GM12878 (cell line): ENCODE measurements around the gene MAP3K7. TPM values are rescaled to one million over a fixed set of nuclear protein-coding genes. Genes with fewer than 3 reads are reported as not detected.

Source experiments
- ATAC-seq: fragments of 200-7000 bp; cut with Tn5 transposase; 3 replicates; pipeline ENCODE4 v1.9.1; 2020; ENCODE audit warnings: mild to moderate bottlenecking, moderate library complexity
- BruUV-seq: library from RNA; stranded (reverse); fragments of 400-500 nt; replicated peaks from 2 replicates; lab custom pipeline; 2021; lab: Mats Ljungman, UMichigan
- CTCF ChIA-PET: fragments of 300-600 bp; sonication (Branson Sonifier 250); formaldehyde crosslinking; extraction: SDS; loops from one replicate; lab custom pipeline; 2021; ENCODE audit warnings: inconsistent platforms; lab: Yijun Ruan, JAX
- POLR2A ChIA-PET: fragments of 350-600 bp; formaldehyde crosslinking; extraction: SDS; loops from one replicate; lab custom pipeline; 2021; ENCODE audit warnings: inconsistent platforms; lab: Charles Lee
- RAD21 ChIA-PET: fragments of 300-600 bp; sonication (Branson Sonifier 250); formaldehyde crosslinking; loops from one replicate; lab custom pipeline; 2023; ENCODE audit warnings: antibody characterized with exemption; ENCODE audit not compliant: unreplicated experiment; lab: Charles Lee
- SMC1A ChIA-PET: fragments of 300-600 bp; sonication (Branson Sonifier 250); formaldehyde crosslinking; loops from one replicate; lab custom pipeline; 2023; ENCODE audit not compliant: unreplicated experiment, uncharacterized antibody; lab: Charles Lee
- DNase-seq: peaks from one replicate; pipeline ENCODE4 v3.0.0-alpha.2; 2011; ENCODE audit warnings: low read depth, low spot score
- FAIRE-seq: peaks from 3 replicates; lab custom pipeline; 2011; peaks lifted over from hg19 to GRCh38; lab: Jason Lieb, UNC
- H2AFZ ChIP-seq: 2 replicates; pipeline ENCODE4 v1.6.0; 2011; ENCODE audit warnings: low read depth, low read length, control low read depth; ENCODE audit not compliant: control insufficient read depth
- H3K27ac ChIP-seq: 2 replicates; pipeline ENCODE4 v1.5.1; 2011; ENCODE audit warnings: control low read depth; ENCODE audit not compliant: control insufficient read depth, insufficient read depth
- H3K27me3 ChIP-seq, 2 experiments: replicated peaks in 1 of 2; 2 replicates each; pipeline versions ENCODE4 v1.6.0 to v1.6.1; 2011; ENCODE audit warnings: low read length in 1 of 2; ENCODE audit not compliant: control insufficient read depth in 2 of 2, insufficient read depth in 2 of 2
- H3K36me3 ChIP-seq, 2 experiments: 2 replicates each; pipeline ENCODE4 v1.5.1; 2011; ENCODE audit warnings: low read length in 1 of 2; ENCODE audit not compliant: control insufficient read depth in 2 of 2, insufficient read depth in 2 of 2
- H3K4me1 ChIP-seq: 2 replicates; pipeline ENCODE4 v1.6.1; 2011; ENCODE audit warnings: mild to moderate bottlenecking, low read length, moderate library complexity, mixed read lengths; ENCODE audit not compliant: control insufficient read depth, insufficient read depth
- H3K4me2 ChIP-seq: 2 replicates; pipeline ENCODE4 v1.6.0; 2011; ENCODE audit warnings: control low read depth; ENCODE audit not compliant: control insufficient read depth, insufficient read depth
- H3K4me3 ChIP-seq: fragments of 200-600 bp; sonication (generic); 2 replicates; pipeline ENCODE4 v1.5.1; 2016
- H3K79me2 ChIP-seq: 2 replicates; pipeline ENCODE4 v1.6.0; 2011; ENCODE audit warnings: low read length; ENCODE audit not compliant: control insufficient read depth, insufficient read depth
- H3K9ac ChIP-seq: 2 replicates; pipeline ENCODE4 v1.8.0; 2011; ENCODE audit warnings: low read length, control low read depth, mixed read lengths; ENCODE audit not compliant: control insufficient read depth, insufficient read depth
- H3K9me3 ChIP-seq: replicated peaks from 3 replicates; pipeline ENCODE4 v1.5.1; 2011; ENCODE audit warnings: mild to moderate bottlenecking, low read length; ENCODE audit not compliant: control insufficient read depth, insufficient read depth
- H4K20me1 ChIP-seq: 2 replicates; pipeline ENCODE4 v1.6.0; 2011; ENCODE audit not compliant: control insufficient read depth, insufficient read depth
- CEBPB ChIP-seq, 2 experiments: fragments of 150-350 bp in 1 of 2; IDR thresholded peaks; 2 replicates each; pipeline ENCODE4 v1.6.1; 2012 to 2014; ENCODE audit warnings: low read depth in 2 of 2, low read length in 2 of 2, borderline replicate concordance in 1 of 2, inconsistent platforms in 1 of 2
- FOXK2 ChIP-seq: fragments of 450-650 bp; IDR thresholded peaks from 2 replicates; pipeline ENCODE4 v1.6.1; 2017; ENCODE audit warnings: mild to moderate bottlenecking, moderate library complexity
- FOXM1 ChIP-seq: IDR thresholded peaks from 2 replicates; pipeline ENCODE4 v1.6.1; 2012; ENCODE audit warnings: low read depth, mild to moderate bottlenecking, inconsistent platforms, low read length, moderate library complexity
- SMAD1 ChIP-seq: fragments of 450-650 bp; IDR thresholded peaks from 2 replicates; pipeline ENCODE4 v1.6.1; 2018; ENCODE audit warnings: mild to moderate bottlenecking, low read depth; ENCODE audit not compliant: partially characterized antibody
- SMARCA5 ChIP-seq: fragments of 450-650 bp; IDR thresholded peaks from 2 replicates; pipeline ENCODE4 v1.6.1; 2017; ENCODE audit warnings: mild to moderate bottlenecking
- WGBS: methylation state at CpG from one replicate; pipeline ENCODE4 v1.1.6; 2016; ENCODE audit warnings: low lambda C conversion rate; ENCODE audit not compliant: insufficient replicate concordance, insufficient coverage; ENCODE audit errors: missing lambda C conversion rate; 5-methylcytosine and 5-hydroxymethylcytosine counted together
- in situ Hi-C: fragments of 300-500 bp; cut with MboI; formaldehyde crosslinking; loops from 9 replicates; pipeline ENCODE4 v1.14.3; 2018; ENCODE audit warnings: mixed read lengths
- intact Hi-C: fragments of 100-400 bp; cut with micrococcal nuclease; formaldehyde crosslinking; loops from one replicate; pipeline ENCODE4 v1.14.2; 2022; ENCODE audit not compliant: unreplicated experiment
- polyA plus RNA-seq, 11 experiments: library from polyadenylated mRNA; depleted of rRNA in 4 of 11; unstranded in 6 of 11; stranded (reverse) in 5 of 11; fragments of >200 nt; fragmentation: Nextera tagmentation in 4 of 11; fragmentation: Illumina TruSeq in 1 of 11; extraction: Ambion mirVana in 4 of 11; extraction: Trizol in 1 of 11; gene quantifications; 1 replicate in 1 of 11; 2 replicates in 10 of 11; pipeline versions ENCODE4 v1.2.1 to v1.2.3, GENCODE V29; 2011 to 2016; ENCODE audit warnings: inconsistent platforms in 2 of 11, missing spikeins in 2 of 11, low read depth in 1 of 11
- total RNA-seq, 4 experiments: library from RNA; depleted of rRNA in 3 of 4; stranded (reverse); fragments of >200 nt in 3 of 4; fragmentation: Illumina TruSeq in 1 of 4; extraction: Trizol in 1 of 4; gene quantifications; 2 replicates each; pipeline versions ENCODE4 v1.2.1 to v1.2.3, GENCODE V29; 2013 to 2021

MAP3K7 gene
- total and polyA plus RNA-seq, 10 of the 15 experiments (the other 5 are each of a cell fraction or from before 2014, with no cell fraction given), result 7.0 to 42.6 (median 22.0) TPM

DNA sequence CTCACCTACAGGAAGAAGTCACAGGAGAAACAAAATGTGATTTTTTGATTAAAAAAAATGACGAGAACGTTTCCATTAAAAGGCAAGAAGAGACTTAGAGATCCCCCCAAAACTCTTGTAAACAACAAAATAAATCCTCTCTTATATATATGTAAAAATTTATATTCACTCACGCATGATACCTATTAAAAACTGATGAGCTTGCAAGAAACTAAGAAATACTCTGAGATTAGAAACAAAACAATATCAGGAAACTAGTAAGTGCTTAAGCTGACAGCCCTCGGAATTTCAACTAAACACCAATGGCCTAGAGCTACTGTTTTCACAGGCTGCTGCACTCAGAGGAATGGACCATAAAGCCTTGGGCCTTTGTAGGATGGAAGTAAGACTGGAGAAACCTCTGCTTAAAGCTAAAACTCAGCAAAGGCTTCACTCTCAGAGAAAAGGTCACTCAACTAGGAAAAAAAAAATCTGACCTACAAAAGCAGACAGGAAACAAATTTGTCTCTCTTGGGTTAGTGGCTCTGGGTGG, 63.0 kb downstream of the MAP3K7 start (continued):
- TF ChIP-seq SMAD1, result no peak
- TF ChIP-seq FOXM1, result no peak
- TF ChIP-seq SMARCA5, result no peak

DNA sequence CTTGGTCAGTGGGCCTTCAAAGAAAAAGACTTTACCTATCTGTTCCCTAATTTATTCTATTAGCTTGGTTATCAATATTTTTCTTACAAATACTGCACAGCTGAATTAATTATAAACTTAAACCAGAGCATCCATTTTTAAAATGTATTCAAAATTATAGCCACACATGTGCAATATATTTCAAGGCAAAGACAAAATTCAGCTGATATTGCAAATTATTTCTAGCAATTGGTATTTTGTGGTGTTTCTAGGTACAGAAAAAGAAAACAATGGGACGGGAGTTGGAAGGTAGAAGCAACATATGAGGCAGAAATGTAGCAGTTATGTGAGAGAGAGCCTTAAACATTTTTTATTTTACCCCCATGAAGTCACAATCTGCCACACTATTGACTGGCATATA, 64.9 kb downstream of the MAP3K7 start:
- no peaks in the 10 kb centered on the region for H3K4me1 ChIP-seq
- in situ Hi-C loops, result no loop called here
- no peak overlapping the region for H3K27ac ChIP-seq
- DNase-seq (no peak), FAIRE-seq (no peak)
- ChIA-PET CTCF (interaction anchor here (0.6 to 1.9 kb wide), 2 partner anchors 582 to 722 kb away, joined by 3 to 4 read pairs; no protein-coding TSS in a partner anchor), POLR2A (interaction anchor here (0.6 kb wide), 1 partner anchor 612 kb away, joined by 3 read pairs; no protein-coding TSS in a partner anchor), RAD21 (no interaction called here), SMC1A (no interaction called here)
- no peaks in the 10 kb centered on the region for H3K9me3 ChIP-seq
- H3K27me3 ChIP-seq, result no peaks in the 10 kb centered on the region
- H2AFZ ChIP-seq, result no peak overlapping the region
- no TSS peak for BruUV-seq
- TF ChIP-seq FOXK2 (no peak), CEBPB (IDR thresholded peaks at IDR 0.05; ENCODE audit: borderline replicate concordance in 1 of 2, low read depth in 2 of 2, low read length in 2 of 2) (no peak)
- TF ChIP-seq, all 136 proteins: peak for 0
- no peak for ATAC-seq
- no peak overlapping the region for H3K4me2 ChIP-seq
- H3K36me3 ChIP-seq, result peaks cover 0 to 6% of the 10 kb centered on the region in 2 experiments; a peak in 2 of 4 replicates
- WGBS, result 95% methylated on average over 1 of the region's 1 CpG
- no peak overlapping the region for H3K9ac ChIP-seq
- no peaks in the 10 kb centered on the region for H3K79me2 ChIP-seq
- H3K4me3 ChIP-seq, result no peak overlapping the region
- no peaks in the 10 kb centered on the region for H4K20me1 ChIP-seq
- intact Hi-C loops, result no loop called here
